Activated gamma-delta T cell treated with Interleukin-2 at 50 U/mL for 16 hours (primary cell): ENCODE measurements around the gene TRIM59.
A peak's percentile ranks its signal among the peaks of the same experiment; 100 is the strongest.

Experiments
- DNase-seq: peaks from one replicate; pipeline ENCODE4 v3.0.0-alpha.2; 2020

TRIM59 gene, protein sequence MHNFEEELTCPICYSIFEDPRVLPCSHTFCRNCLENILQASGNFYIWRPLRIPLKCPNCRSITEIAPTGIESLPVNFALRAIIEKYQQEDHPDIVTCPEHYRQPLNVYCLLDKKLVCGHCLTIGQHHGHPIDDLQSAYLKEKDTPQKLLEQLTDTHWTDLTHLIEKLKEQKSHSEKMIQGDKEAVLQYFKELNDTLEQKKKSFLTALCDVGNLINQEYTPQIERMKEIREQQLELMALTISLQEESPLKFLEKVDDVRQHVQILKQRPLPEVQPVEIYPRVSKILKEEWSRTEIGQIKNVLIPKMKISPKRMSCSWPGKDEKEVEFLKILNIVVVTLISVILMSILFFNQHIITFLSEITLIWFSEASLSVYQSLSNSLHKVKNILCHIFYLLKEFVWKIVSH

DNA sequence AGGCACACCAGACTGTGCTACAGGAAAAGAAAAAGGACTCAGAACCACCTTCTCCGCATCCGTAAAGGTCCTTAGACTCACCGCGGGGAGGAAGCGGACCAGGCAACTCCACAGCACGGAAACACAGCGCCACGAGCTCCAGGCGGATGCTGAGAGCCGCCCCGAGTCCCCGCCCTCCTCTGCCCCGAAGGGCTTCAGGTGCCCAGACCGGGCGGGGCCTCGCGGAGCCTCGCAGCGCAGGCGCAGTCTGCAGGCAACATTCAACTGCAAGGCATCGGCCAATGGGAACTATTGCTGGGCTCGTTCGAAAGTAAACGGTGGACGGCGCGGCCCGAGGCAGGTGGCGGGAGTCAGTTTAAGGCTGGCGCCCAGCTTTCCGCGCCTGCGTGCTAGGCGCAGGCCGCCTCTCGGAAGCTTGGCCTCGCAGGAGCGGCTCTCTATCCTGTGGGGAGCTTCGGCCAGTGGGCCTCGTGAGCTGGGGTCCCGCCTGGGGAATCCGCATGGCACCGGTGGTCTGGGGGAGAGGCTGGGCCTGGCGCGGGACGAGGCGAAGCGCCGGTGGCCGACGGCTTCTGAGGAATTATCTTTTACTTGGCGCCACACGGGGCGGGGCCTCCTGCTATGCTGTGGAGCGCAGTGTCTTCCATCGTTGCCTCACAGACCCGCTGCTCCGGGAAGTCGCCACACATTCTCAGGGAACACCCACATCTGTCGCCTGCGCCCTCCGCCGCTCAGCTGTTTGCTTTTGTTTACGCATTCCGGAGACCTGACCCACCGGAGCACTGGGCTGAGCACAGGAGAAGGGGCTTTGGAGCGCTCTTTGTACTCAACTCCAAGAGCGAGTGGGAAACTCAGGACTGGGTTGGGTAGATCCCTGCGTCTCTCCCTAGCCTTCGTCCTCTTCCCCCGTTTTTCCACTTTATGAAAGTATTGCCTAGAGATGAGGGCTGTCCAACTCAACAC is at the start of gene TRIM59:
Gene TRIM59, minus strand, starts transcription at position 151 of the 963 bp plus-strand sequence. CDS start 10,603 bp downstream, outside the sequence.
- peak; percentile 96 for DNase-seq

DNA sequence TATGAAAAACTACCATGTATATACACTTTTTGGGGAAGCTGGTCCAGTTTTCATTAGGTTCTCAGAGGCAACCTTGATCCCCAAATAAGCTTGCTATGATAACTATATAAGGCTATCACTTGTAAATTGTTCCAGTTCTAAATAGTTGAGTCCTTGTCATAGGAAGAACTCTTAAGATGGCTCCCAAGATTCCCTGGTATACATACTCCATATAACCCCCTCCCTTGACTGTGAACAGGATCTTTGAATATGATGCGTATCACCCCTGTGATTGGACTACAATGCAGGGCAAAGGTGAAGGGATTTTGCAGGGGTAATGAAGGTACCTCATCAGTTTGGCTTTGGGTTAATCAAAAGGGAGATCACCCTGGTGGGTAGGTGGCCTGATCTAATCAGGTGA is 48.6 kb upstream of the TRIM59 start:
- DNase-seq: no peak

DNA sequence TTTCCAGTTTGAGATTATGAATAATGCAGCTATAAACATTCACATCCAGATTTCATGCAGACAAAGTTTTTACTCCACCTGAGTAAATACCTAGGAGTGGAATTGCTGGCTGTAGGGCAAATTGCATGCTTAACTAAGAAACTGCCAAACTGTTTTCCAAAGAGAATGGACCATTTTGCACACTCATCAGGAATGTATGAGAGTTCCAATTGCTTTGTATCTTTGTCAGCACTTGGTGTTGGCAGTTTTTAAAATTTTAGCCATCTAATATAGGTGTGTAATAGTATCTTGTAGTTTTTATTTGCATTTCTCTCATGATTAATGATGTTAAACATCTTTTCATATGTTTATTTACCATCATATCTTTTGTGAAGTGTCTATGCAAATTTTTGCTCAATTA is 40.6 kb upstream of the TRIM59 start:
- DNase-seq: no peak

DNA sequence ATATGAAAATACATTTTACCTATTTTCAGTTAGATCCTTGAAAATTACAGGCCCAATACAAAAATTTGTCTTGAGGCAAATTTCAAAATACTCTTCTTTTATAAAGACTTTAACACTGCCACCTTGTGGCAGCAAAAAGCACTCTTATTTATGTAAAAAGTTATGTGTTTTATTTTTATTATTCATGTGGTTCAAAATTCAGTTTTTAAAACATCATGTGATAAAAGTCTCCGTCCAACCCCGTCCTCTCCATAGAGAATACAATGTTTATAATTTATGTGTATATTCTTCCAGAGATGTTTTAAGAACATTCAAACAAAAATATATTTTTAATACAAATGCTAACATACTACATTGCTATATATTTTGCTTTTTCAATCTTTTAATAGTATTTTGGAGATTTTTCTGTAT is 36.9 kb upstream of the TRIM59 start:
- no peak for DNase-seq

DNA sequence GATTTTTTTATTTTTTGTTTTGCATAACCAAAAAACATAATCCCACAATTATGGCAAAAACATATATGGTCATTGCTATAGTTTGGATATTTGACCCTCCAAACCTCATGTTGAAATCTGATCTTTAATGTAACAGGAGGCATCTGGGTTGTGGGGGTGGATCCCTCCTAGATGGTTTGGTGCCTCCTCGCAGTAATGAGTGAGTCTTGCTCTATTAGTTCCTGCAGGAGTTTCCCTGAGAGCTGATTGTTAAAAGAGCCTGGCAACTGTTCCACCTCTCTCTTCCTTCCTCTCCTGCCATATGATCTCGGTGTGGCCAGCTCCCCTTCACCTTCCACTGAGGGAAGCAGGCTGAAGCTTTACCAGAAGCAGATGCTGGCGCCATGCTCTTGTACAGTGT is 33.2 kb upstream of the TRIM59 start:
- DNase-seq: no peak

DNA sequence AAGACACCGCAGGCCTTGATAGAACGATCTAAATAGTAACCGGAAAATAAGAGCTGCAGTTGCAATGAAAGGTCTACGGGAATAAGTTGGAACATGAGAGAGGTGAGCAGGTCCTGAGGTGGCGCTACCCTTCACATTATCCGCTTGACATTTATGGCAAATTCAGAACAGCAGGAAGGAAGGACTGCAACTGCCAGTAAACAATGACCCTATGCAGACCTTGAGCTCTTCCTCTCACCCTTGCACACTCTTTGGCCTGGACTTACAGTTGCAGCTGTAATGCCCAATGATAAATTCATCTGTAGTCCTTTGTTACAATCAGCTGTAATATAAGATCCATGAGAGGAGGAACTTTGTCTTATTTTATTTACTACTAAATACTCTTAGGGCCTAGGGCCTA is 32.3 kb upstream of the TRIM59 start:
- DNase-seq: no peak

DNA sequence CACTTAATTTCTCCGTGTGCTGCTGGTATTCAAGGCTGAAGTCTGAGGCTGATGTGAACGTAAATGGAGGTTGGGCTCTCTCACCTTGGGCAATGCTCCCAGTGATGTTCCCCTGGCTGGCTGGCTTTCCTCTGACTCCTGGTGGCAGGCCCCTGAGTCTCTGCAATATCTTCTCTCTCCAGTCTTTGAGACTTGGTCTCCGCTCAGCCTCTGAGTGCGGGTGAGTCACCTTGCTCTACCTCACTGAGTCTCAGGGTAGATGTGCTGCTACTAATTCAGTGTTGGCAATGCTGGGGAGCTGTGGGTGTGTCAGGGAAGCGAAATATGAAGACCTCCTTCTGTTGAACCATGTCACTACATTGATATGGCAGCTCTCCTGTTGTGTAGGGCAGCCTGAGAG is 31.3 kb upstream of the TRIM59 start:
- no peak for DNase-seq

DNA sequence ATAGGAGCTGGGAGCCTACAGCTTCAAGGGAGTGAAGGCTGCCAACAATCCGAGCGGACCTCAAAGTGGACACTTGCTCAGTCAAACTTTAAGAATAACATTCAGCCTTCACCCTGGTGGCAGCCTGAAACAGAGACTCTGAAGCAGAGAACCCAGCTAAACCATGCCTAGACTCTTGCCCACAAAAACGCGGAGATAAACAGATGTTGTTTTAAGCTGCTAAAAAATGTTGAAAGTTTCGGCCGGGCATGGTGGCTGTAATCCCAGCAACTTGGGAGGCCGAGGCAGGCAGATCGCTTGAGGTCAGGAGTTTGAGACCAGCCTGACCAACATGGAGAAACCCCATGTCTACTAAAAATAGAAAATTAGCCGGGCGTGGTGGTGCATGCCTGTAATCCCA is 29.8 kb upstream of the TRIM59 start:
- DNase-seq: no peak

DNA sequence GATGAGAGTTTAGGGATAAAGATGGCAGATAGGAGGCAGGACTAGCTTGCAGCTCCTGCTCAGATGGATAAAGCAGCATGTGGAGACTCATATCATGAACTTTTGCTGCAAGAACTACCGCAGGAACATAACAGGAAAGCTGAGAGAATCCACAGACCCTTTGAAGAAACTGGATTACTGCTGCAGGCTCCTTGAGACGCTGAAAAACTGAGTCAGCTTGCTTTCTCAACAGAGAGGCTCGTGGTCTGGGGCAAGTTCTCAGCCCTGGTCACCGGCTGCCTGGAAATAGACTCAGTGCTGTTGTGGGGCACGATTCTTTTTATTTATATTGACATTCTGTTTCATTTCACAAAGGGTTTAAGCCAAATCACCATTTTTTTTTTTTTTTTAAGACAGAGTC is 28.8 kb upstream of the TRIM59 start:
- no peak for DNase-seq

DNA sequence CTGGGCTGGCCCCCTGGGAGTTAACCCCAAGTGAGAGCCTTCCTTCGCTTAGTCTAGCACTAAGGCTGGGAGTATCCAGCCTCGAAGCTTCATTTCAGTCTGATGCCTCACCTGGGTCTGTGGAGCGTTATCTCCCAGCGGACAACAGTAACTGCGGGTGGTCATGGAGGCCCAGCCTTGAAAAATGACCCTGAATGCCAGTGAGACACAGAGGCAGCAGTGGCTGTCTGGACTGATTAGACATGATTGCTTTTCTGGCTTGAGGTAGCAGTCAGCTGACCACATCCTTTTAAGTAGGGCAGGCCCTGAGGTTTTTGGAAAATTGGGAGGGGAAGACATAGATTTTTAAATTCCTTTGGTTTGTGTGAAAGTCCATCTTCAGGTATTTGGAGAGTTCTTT is 28.2 kb upstream of the TRIM59 start:
- DNase-seq: no peak

DNA sequence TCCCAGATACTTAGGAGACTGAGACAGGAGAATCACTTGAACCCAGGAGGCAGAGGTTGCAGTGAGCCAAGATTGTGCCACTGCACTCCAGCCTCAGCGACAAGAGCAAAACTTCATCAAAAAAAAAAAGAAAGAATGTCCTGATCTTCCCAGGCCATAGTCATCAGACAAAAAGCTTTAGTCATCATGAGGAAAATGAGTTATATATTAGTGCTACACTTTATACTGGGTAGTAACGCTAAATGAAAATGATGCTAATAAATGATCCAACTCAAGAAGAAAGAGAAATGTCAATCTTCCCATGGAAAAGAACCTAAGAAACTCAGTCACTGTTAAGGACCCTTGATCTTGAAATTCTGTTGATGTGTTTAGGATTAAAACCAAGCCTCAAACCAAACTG is 26.3 kb upstream of the TRIM59 start:
- no peak for DNase-seq

DNA sequence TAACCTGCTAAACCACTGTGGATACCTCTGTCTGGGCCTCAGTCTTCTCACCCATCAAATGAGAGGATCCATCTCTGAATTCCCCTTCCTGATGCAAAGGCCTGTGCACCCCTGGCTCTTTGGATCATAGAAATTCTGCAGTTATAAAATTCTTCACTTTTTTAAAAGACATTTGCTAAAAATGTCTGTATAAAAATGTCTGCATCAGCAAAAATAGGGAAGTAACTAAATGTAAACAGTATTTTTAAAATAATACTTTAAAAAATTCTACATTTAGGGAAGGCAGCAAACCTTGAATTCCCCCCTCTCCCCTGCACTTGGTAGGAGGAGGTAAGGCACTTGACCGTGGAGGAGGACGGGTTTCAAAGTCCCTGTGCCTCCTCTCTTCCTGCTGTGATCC is 25.6 kb upstream of the TRIM59 start:
- no peak for DNase-seq

DNA sequence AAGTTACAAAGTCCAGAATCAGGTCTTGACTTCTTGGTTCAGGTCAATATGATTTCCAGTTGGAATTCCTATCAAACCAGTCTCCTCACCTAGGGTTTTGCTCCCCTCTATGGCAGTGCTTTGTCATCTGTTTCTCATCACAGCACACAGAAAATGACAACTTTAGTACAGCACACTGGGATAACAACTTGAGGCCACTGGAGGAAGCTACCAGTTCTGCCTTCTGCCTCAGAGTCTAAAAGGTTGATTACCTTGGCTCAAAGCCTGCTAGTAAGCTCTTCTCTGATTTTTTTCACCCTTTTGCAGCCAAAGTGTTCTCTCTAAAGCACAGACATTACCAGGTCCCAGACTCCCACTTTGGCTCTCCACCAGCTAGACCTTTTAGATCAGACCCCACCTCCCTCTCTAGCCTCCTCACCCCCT is 24.8 kb upstream of the TRIM59 start:
- DNase-seq: no peak

DNA sequence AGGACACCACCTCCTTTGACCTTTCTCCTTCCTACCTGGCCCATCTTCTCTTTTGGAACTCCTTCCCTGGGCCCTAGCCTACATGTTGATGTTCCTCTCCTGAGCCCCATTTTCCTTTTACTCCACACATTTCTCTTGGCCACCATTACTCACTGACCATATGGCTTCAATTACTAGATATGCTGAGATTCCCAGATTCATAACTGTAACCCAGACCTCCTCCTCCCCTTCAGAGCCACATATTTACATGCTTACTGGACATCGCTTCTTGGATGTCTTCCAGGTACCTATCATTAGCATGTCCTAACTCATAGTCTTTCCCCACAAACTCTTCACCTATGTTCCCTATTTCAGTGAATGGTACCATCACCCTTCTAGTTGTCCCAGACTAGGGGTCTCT is 24.4 kb upstream of the TRIM59 start:
- no peak for DNase-seq

DNA sequence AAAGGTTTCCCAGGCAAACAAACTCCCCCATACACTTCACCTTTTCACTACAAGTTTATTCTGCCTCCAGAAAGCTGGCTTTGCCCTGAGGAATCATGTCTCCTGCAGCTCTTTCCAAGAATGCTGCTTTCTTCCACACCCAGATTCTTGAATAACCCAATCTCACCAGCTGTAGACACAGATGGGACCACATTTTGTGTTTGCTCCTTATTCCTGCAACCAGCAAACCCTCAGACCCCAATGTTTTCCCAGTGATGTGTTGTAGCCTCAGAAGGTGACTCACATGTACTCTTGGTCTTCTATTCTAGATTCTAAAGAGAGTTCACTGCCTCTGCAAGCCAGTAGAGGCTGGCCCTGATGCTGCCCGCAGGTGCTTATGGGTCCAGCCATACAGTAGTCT is 23.6 kb upstream of the TRIM59 start:
- DNase-seq: no peak

DNA sequence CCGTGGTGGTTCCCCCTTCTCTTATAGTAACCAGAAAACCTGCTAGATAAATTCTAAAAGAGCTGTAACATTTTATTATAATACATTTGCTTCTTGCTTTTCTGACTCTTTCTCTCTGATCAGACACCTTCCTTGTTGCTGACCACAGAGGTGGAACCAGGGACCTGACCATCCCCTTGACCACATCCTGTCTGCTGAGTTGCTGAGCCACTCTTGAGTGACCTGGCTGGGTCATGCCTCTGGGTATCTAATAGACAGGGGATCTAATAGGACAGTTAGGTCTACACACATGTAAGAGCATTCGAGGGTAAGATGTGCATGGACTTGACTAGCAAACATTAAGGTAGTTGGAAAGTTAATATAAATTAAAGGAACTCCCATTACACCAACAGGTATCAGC is 22.8 kb upstream of the TRIM59 start:
- DNase-seq: no peak

DNA sequence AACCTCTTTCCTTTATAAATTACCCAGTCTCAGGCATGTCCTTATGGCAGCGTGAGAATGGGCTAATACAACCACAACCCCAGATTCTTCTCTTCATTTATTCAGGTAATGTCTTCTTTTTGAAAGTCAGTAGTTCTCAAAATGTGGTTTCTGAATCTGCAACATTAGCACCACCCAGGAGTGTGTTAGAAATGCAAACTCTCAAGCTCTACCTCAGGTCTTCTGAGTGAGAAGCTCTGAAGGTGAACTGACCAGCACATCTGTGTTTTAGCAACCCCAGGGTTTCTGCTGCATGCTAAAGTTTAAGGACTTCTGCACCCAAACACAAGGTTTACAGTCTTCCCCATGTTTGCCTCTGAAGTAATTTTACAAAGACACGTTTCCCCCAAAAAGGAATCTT is 22.3 kb upstream of the TRIM59 start:
- no peak for DNase-seq

DNA sequence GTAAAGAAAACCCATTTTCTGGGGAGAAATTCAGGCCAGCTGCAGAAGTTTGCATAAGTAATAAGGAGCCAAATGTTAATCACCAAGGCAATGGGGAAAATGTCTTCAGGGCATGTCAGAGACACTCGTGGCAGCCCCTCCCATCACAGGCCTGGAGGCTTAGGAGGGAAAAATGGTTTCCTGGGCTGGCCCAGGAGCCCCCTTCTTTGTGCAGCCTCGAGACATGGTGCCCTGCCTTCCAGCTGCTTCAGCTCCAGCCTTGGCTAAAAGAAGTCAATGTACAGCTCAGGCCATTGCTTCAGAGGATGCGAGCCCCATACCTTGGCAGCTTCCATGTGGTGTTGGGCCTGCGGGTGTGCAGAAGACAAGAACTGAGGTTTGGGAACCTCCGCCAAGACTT is 20.6 kb upstream of the TRIM59 start:
- no peak for DNase-seq

DNA sequence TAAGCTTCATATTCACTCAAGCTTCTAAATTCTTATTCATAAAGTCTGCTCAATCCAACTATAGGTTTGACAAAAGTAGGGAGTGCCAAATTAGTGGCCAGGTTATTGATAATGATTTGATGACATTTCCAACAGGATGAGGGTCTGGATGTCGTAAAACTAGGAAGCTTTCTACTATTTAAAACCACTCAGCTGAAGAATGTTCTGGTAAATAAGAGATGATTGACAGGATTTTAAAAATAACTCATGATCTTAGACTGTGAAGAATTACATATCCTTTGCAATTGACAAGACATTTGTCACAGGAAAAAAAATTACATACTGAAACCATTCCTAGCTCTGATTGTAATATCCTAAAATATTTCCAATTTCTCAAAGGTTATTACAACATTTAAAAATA is 15.4 kb upstream of the TRIM59 start:
- no peak for DNase-seq

DNA sequence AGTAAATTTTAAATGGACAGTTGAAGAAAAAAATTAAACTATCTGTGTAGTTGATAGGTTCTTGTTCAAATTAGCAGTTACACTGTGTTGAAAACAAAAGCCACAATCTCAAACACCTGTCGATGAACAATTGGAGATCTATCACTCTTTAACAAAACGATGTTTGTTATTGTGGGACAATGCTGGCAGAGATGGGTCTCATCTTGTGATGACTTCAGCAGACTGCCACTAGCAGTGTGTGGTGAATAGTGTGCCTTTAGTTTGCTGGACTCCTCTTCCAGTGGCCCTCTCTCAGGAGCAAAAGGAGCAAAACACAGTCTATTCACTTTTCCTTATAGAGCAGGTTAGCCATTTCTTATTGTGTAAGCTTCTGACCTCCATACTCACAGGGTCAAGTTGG is 14.7 kb upstream of the TRIM59 start:
- DNase-seq: no peak

DNA sequence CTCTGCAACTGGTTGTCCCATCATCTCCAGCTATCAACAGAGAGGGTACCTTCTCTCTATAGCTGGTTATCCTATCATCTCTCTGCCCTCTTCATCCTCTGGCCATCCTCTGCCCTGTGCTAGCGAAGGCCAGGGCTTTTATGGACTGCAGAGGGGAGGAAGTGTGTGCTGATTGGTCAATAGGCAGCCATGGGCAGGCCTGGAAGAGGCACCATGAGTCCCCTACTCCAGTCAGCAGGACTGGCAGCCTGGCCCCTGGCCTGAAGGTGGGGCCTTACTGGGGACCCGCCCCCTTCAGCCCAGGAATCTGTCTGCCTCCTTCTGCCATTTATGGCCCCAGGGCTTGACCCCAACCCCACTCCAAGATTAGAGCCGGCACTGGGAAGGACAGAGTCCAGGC is 10.4 kb upstream of the TRIM59 start:
- DNase-seq: no peak

DNA sequence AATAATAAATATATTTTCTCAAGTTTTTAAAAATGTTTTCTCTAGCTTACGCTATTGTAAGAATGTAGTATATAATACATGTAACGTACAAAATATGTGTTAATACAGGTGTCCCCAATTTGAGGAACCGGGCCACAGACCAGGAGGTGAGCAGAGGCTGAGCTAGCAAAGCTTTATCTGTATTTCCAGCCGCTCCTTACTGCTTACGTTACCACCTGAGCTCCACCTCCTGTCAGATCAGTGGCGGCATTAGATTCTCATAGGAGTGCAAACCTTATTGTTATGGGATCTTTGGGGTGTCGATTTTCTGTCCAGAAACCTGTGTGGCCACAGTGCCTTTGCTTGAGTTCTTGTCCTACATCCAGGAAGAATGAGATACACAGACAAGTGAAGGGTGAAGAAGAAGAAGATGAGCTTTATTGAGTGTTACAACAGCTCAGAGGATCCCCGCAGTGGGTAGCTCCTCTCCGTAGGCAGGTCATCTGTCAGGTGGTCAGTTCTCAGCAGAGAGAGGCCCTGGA is 9.9 kb upstream of the TRIM59 start:
- DNase-seq: no peak

DNA sequence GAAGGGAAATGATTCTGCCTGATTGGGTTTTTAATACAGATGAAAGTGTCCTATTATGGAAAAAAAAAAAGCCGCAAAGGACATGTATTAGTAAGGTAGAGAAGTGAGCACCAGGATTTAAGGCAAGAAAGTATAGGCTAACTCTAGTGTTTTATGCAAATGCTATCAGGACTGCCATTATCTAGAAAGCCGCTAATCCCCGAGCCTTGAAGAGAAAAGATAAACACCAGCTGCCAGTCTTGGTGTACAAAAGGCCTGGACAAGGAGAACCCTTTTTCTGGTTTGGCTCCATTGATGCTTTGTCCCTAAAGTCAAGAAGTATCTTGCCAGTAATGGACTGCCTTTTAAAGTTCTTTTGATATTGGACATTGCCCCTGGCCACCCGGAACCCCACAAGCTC is 8.6 kb upstream of the TRIM59 start:
- no peak for DNase-seq

DNA sequence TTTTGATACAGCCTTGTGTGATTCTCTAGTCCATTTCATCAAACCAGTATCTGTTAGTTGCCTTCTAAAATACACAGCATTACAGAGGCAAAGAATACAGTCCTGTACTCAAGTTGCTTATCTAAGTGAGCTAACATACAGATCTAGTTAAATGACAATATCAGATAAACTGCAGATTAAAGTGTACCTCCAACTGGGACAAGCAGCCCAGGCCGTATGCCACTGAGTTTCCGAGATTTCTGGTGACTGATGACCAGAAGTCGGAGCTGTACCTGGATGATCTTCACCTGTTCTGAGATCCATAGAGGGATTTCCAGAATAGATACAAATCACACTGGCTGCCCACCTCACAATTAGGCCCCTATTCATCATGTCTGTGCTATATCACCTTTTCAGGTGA is 6.3 kb upstream of the TRIM59 start:
- DNase-seq: no peak
